ENCODE data around the gene DNER.

DNER gene

GRCh38 chr2:229412686-229413085 is 301.7 kb downstream of the DNER start:
- Histone ChIP-seq H3K4me2 (ENCODE audit: low read length) (no peak overlapping the region), H3K14ac (ENCODE audit: low read length) (no peak overlapping the region), H3K9ac (ENCODE audit: low read length) (no peak overlapping the region), H2BK12ac (ENCODE audit: low read length) (no peak overlapping the region), H3K36me3 (ENCODE audit: control insufficient read depth in 1 of 2, insufficient read depth in 2 of 2, low read length in 2 of 2) (no peaks in the 10 kb centered on the region), H3K4me3 (ENCODE audit: low read depth, low read length) (no peak overlapping the region), H3K27ac (ENCODE audit: low read depth, low read length) (no peak overlapping the region), H3K79me2 (ENCODE audit: control insufficient read depth, insufficient read depth, low read length, poor library complexity) (no peaks in the 10 kb centered on the region), H3K9me3 (ENCODE audit: insufficient read depth, low read depth, low read length) (no peaks in the 10 kb centered on the region), H2BK120ac (ENCODE audit: insufficient read depth, low read length, poor library complexity) (no peak overlapping the region), H2AFZ (ENCODE audit: insufficient read depth, low read length, poor library complexity) (no peak overlapping the region), H4K8ac (ENCODE audit: low read depth, low read length) (peak overlapping the region; percentile 65), H3K27me3 (ENCODE audit: insufficient read depth, low read length) (no peaks in the 10 kb centered on the region), H4K12ac (ENCODE audit: low read depth, low read length) (no peak overlapping the region), H3K4ac (ENCODE audit: low read depth, low read length) (no peak overlapping the region), H3K23ac (ENCODE audit: low read length) (no peak overlapping the region), H3K18ac (ENCODE audit: low read length) (no peak overlapping the region), H4K91ac (ENCODE audit: low read depth, low read length) (no peak overlapping the region), H3K4me1 (ENCODE audit: control insufficient read depth in 1 of 2, insufficient read depth in 2 of 2, low read length in 2 of 2) (peaks cover 0 to 9% of the 10 kb centered on the region in 2 experiments), H2AK5ac (ENCODE audit: low read length) (no peak overlapping the region), H2BK5ac (ENCODE audit: low read depth, low read length, poor library complexity) (no peak overlapping the region), H3K79me1 (ENCODE audit: low read length) (peaks cover 6% of the 10 kb centered on the region)
- DNase-seq: no peak
- WGBS (ENCODE audit: extremely low coverage, insufficient coverage, insufficient read length): no CpG with 5 or more reads among the region's 5 CpGs

DNA sequence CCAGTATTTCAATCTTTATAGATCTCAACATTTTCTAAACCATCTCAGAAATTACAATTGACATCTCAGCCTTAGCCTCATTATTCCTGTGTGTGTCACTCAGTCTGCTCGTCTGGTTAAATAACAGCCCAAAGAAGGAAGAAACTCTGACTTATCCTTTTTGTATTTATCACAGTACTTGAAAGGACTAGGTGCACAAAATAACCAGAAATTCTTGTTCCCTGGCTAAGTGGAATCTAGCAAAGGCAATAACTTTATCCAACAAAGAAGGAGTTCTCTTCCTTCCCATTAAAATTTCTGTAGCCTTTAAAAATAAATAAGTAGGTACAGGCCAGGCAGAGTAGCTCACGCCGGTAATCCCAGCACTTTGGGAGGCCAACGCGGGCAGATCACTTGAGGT is 303.4 kb downstream of the DNER start:
- Histone ChIP-seq H4K8ac (ENCODE audit: low read depth, low read length) (no peak overlapping the region), H3K79me2 (ENCODE audit: control insufficient read depth, insufficient read depth, low read length, poor library complexity) (no peaks in the 10 kb centered on the region), H3K9me3 (ENCODE audit: insufficient read depth, low read depth, low read length) (no peaks in the 10 kb centered on the region), H2BK5ac (ENCODE audit: low read depth, low read length, poor library complexity) (no peak overlapping the region), H3K9ac (ENCODE audit: low read length) (no peak overlapping the region), H2BK120ac (ENCODE audit: insufficient read depth, low read length, poor library complexity) (no peak overlapping the region), H3K14ac (ENCODE audit: low read length) (no peak overlapping the region), H3K4me2 (ENCODE audit: low read length) (no peak overlapping the region), H4K91ac (ENCODE audit: low read depth, low read length) (no peak overlapping the region), H2AFZ (ENCODE audit: insufficient read depth, low read length, poor library complexity) (no peak overlapping the region), H3K36me3 (ENCODE audit: control insufficient read depth in 1 of 2, insufficient read depth in 2 of 2, low read length in 2 of 2) (no peaks in the 10 kb centered on the region), H3K79me1 (ENCODE audit: low read length) (peaks cover 6% of the 10 kb centered on the region), H3K27me3 (ENCODE audit: insufficient read depth, low read length) (no peaks in the 10 kb centered on the region), H4K12ac (ENCODE audit: low read depth, low read length) (no peak overlapping the region), H3K27ac (ENCODE audit: low read depth, low read length) (no peak overlapping the region), H3K23ac (ENCODE audit: low read length) (no peak overlapping the region), H2BK12ac (ENCODE audit: low read length) (no peak overlapping the region), H3K4me1 (ENCODE audit: control insufficient read depth in 1 of 2, insufficient read depth in 2 of 2, low read length in 2 of 2) (peaks cover 0 to 13% of the 10 kb centered on the region in 2 experiments), H3K18ac (ENCODE audit: low read length) (no peak overlapping the region), H3K4me3 (ENCODE audit: low read depth, low read length) (no peak overlapping the region), H3K4ac (ENCODE audit: low read depth, low read length) (no peak overlapping the region), H2AK5ac (ENCODE audit: low read length) (no peak overlapping the region)
- no CpG with 5 or more reads among the region's 5 CpGs for WGBS (ENCODE audit: extremely low coverage, insufficient coverage, insufficient read length)
- DNase-seq: peak; percentile 35 to 86

DNA sequence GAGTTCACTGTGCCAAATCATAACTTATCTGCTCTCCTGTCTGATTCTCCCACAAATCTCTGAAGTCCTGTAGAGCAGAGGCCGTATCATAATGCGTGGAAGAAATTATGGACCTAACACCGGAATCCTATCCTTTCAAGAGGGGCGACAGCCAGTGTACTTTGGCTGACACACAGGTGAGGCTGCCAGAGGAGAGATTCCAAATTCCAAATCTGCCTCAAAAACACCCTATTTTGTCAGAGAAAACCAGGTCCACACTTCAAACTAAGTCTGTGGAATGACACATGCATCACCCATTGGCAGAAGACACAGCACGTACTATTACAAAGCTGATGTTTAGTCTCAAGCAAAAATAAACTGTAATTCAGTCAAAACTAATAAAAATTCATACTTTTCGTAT is 304.1 kb downstream of the DNER start:
- no peak overlapping the region for H3K14ac ChIP-seq (ENCODE audit: low read length)
- no peak overlapping the region for H2BK5ac ChIP-seq (ENCODE audit: low read depth, low read length, poor library complexity)
- H4K91ac ChIP-seq (ENCODE audit: low read depth, low read length): peak overlapping the region; percentile 51
- H4K12ac ChIP-seq (ENCODE audit: low read depth, low read length): no peak overlapping the region
- H3K9ac ChIP-seq (ENCODE audit: low read length): no peak overlapping the region
- no peak overlapping the region for H3K4ac ChIP-seq (ENCODE audit: low read depth, low read length)
- no CpG with 5 or more reads among the region's 6 CpGs for WGBS (ENCODE audit: extremely low coverage, insufficient coverage, insufficient read length)
- no peak for DNase-seq
- no peak overlapping the region for H4K8ac ChIP-seq (ENCODE audit: low read depth, low read length)
- no peaks in the 10 kb centered on the region for H3K9me3 ChIP-seq (ENCODE audit: insufficient read depth, low read depth, low read length)
- H3K79me2 ChIP-seq (ENCODE audit: control insufficient read depth, insufficient read depth, low read length, poor library complexity): no peaks in the 10 kb centered on the region
- H2BK120ac ChIP-seq (ENCODE audit: insufficient read depth, low read length, poor library complexity): peak overlapping the region; percentile 77
- no peak overlapping the region for H3K4me2 ChIP-seq (ENCODE audit: low read length)
- H3K4me1 ChIP-seq (ENCODE audit: control insufficient read depth in 1 of 2, insufficient read depth in 2 of 2, low read length in 2 of 2): peaks cover 0 to 13% of the 10 kb centered on the region in 2 experiments
- H3K27me3 ChIP-seq (ENCODE audit: insufficient read depth, low read length): no peaks in the 10 kb centered on the region
- H3K79me1 ChIP-seq (ENCODE audit: low read length): peaks cover 6% of the 10 kb centered on the region
- H2AK5ac ChIP-seq (ENCODE audit: low read length): no peak overlapping the region
- H3K4me3 ChIP-seq (ENCODE audit: low read depth, low read length): no peak overlapping the region
- H3K36me3 ChIP-seq (ENCODE audit: control insufficient read depth in 1 of 2, insufficient read depth in 2 of 2, low read length in 2 of 2): no peaks in the 10 kb centered on the region
- H2BK12ac ChIP-seq (ENCODE audit: low read length): peak overlapping the region; percentile 91
- H3K18ac ChIP-seq (ENCODE audit: low read length): no peak overlapping the region
- no peak overlapping the region for H3K27ac ChIP-seq (ENCODE audit: low read depth, low read length)
- no peak overlapping the region for H2AFZ ChIP-seq (ENCODE audit: insufficient read depth, low read length, poor library complexity)
- H3K23ac ChIP-seq (ENCODE audit: low read length): no peak overlapping the region

- 100% methylated on average over 1 of the region's 4 CpGs for WGBS (ENCODE audit: extremely low coverage, insufficient coverage, insufficient read length)
- no peaks in the 10 kb centered on the region for H3K9me3 ChIP-seq (ENCODE audit: insufficient read depth, low read depth, low read length)
- H2BK5ac ChIP-seq (ENCODE audit: low read depth, low read length, poor library complexity): no peak overlapping the region
Measured at GRCh38 chr2:229409751-229410181, 304.6 kb downstream of the DNER start.

More at GRCh38 chr2:229409751-229410181, 304.6 kb downstream of the DNER start:
- no peak overlapping the region for H3K27ac ChIP-seq (ENCODE audit: low read depth, low read length)
- H3K18ac ChIP-seq (ENCODE audit: low read length): no peak overlapping the region
- H3K14ac ChIP-seq (ENCODE audit: low read length): no peak overlapping the region
- no peak overlapping the region for H3K4ac ChIP-seq (ENCODE audit: low read depth, low read length)
- peak overlapping the region; percentile 91 for H2BK12ac ChIP-seq (ENCODE audit: low read length)
- no peak overlapping the region for H2AK5ac ChIP-seq (ENCODE audit: low read length)
- H4K8ac ChIP-seq (ENCODE audit: low read depth, low read length): no peak overlapping the region
- no peak overlapping the region for H3K23ac ChIP-seq (ENCODE audit: low read length)
- peak overlapping the region; percentile 25 for H2BK120ac ChIP-seq (ENCODE audit: insufficient read depth, low read length, poor library complexity)
- no peaks in the 10 kb centered on the region for H3K79me2 ChIP-seq (ENCODE audit: control insufficient read depth, insufficient read depth, low read length, poor library complexity)
- peaks cover 6% of the 10 kb centered on the region for H3K79me1 ChIP-seq (ENCODE audit: low read length)
- no peaks in the 10 kb centered on the region for H3K36me3 ChIP-seq (ENCODE audit: control insufficient read depth in 1 of 2, insufficient read depth in 2 of 2, low read length in 2 of 2)
- no peak overlapping the region for H4K12ac ChIP-seq (ENCODE audit: low read depth, low read length)
- H3K4me3 ChIP-seq (ENCODE audit: low read depth, low read length): no peak overlapping the region
- no peak overlapping the region for H2AFZ ChIP-seq (ENCODE audit: insufficient read depth, low read length, poor library complexity)
- peak overlapping the region; percentile 51 for H4K91ac ChIP-seq (ENCODE audit: low read depth, low read length)
- H3K4me1 ChIP-seq (ENCODE audit: control insufficient read depth in 1 of 2, insufficient read depth in 2 of 2, low read length in 2 of 2): peaks cover 0 to 13% of the 10 kb centered on the region in 2 experiments
- no peaks in the 10 kb centered on the region for H3K27me3 ChIP-seq (ENCODE audit: insufficient read depth, low read length)
- DNase-seq: no peak
- H3K4me2 ChIP-seq (ENCODE audit: low read length): no peak overlapping the region
- no peak overlapping the region for H3K9ac ChIP-seq (ENCODE audit: low read length)

Measured in trophoblast cell (in vitro differentiated cells and primary cell).